Fibroblast of lung (primary cell): ENCODE results near the gene PRRG2.

Experiments used
- CTCF ChIP-seq, 2 donors: IDR thresholded peaks in 1 of 2; conservative IDR thresholded peaks in 1 of 2; 1 replicate in 1 of 2; 2 replicates in 1 of 2; pipeline ENCODE4 v1.5.1; 2011 to 2012; ENCODE audit warnings: low read length in 2 of 2, control low read depth in 1 of 2, inconsistent platforms in 1 of 2, low read depth in 1 of 2, mild to moderate bottlenecking in 1 of 2
- EZH2 ChIP-seq: IDR thresholded peaks from 2 replicates; pipeline ENCODE4 v1.5.1; 2012; ENCODE audit warnings: low read length, control low read depth, mild to moderate bottlenecking; ENCODE audit errors: missing control alignments

GRCh38 chr19:49567861-49568441, 13.2 kb upstream of the PRRG2 start:
- no peak for TF ChIP-seq CTCF (conservative IDR thresholded peaks at IDR 0.05 in 1 of 2, IDR thresholded peaks at IDR 0.05 in 1 of 2; ENCODE audit: low read depth in 1 of 2, low read length in 2 of 2)
- TF ChIP-seq EZH2, result no peak
